Measurements from ENCODE around the gene CALHM3.

DNA sequence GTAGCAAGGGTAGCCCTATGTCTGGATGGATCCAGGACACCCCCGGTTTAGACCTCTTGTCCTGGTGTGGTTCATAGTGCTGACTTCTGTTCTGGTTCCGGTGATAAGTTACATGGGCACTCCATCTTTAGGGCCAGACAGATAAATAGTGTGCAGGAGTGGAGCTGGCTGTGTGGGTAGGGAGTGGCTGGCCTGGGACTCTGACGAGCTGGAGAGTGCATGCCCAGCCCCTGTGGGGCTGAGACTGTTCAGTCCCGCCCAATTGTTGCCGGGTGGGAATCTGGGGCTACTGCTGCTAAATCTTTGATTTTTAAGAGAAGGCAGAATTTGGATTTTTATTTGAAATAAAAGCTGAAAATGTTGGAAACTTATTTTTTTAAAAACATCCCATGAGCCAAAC lies 55.3 kb downstream of the CALHM3 start:
- TF ChIP-seq, protein P1, sequence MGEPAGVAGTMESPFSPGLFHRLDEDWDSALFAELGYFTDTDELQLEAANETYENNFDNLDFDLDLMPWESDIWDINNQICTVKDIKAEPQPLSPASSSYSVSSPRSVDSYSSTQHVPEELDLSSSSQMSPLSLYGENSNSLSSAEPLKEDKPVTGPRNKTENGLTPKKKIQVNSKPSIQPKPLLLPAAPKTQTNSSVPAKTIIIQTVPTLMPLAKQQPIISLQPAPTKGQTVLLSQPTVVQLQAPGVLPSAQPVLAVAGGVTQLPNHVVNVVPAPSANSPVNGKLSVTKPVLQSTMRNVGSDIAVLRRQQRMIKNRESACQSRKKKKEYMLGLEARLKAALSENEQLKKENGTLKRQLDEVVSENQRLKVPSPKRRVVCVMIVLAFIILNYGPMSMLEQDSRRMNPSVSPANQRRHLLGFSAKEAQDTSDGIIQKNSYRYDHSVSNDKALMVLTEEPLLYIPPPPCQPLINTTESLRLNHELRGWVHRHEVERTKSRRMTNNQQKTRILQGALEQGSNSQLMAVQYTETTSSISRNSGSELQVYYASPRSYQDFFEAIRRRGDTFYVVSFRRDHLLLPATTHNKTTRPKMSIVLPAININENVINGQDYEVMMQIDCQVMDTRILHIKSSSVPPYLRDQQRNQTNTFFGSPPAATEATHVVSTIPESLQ (CRISPR knock-in tag; IDR thresholded peaks at IDR 0.05) = no peak
- TF ChIP-seq, protein P2, sequence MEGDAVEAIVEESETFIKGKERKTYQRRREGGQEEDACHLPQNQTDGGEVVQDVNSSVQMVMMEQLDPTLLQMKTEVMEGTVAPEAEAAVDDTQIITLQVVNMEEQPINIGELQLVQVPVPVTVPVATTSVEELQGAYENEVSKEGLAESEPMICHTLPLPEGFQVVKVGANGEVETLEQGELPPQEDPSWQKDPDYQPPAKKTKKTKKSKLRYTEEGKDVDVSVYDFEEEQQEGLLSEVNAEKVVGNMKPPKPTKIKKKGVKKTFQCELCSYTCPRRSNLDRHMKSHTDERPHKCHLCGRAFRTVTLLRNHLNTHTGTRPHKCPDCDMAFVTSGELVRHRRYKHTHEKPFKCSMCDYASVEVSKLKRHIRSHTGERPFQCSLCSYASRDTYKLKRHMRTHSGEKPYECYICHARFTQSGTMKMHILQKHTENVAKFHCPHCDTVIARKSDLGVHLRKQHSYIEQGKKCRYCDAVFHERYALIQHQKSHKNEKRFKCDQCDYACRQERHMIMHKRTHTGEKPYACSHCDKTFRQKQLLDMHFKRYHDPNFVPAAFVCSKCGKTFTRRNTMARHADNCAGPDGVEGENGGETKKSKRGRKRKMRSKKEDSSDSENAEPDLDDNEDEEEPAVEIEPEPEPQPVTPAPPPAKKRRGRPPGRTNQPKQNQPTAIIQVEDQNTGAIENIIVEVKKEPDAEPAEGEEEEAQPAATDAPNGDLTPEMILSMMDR (IDR thresholded peaks at IDR 0.05) = no peak
- TF ChIP-seq, protein P3, sequence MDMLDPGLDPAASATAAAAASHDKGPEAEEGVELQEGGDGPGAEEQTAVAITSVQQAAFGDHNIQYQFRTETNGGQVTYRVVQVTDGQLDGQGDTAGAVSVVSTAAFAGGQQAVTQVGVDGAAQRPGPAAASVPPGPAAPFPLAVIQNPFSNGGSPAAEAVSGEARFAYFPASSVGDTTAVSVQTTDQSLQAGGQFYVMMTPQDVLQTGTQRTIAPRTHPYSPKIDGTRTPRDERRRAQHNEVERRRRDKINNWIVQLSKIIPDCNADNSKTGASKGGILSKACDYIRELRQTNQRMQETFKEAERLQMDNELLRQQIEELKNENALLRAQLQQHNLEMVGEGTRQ (CRISPR knock-in tag; IDR thresholded peaks at IDR 0.05) = no peak
- TF ChIP-seq MAX (CRISPR knock-in tag; IDR thresholded peaks at IDR 0.05) (no peak), TCF7 (CRISPR knock-in tag; IDR thresholded peaks at IDR 0.05; ENCODE audit: low read depth) (no peak)

All from WTC11 (cell line).